K562 (cell line): ENCODE data around the gene TPPP.
"Not testable (repeated sequence)": the region's sequence is repeated elsewhere in the genome, so short reads cannot be mapped to it uniquely, and the experiment has no call there.

Experiments
- ATF1 ChIP-seq, 2 experiments: fragments of 450-650 bp in 1 of 2; IDR thresholded peaks; 2 replicates each; pipeline ENCODE4 v1.6.1; 2016; ENCODE audit warnings: missing compliant biosample characterization in 1 of 2, missing genetic modification characterization in 1 of 2
- CEBPB ChIP-seq: fragments of 450-650 bp; IDR thresholded peaks from 2 replicates; pipeline ENCODE4 v1.6.1; 2016; ENCODE audit warnings: missing genetic modification characterization, missing compliant biosample characterization
- EGR1 ChIP-seq: fragments of 450-650 bp; conservative IDR thresholded peaks from 2 replicates; pipeline ENCODE4 v1.6.1; 2017; ENCODE audit warnings: mild to moderate bottlenecking
- KLF13 ChIP-seq: fragments of 450-650 bp; IDR thresholded peaks from 2 replicates; pipeline ENCODE4 v1.6.1; 2016; ENCODE audit warnings: missing genetic modification characterization, low read depth, mild to moderate bottlenecking, missing compliant biosample characterization, moderate library complexity, borderline replicate concordance
- POLR2A ChIP-seq: fragments of 450-650 bp; conservative IDR thresholded peaks from 2 replicates; pipeline ENCODE4 v1.6.1; 2016
- SMARCB1 ChIP-seq: IDR thresholded peaks from 2 replicates; pipeline ENCODE4 v1.6.1; 2011; ENCODE audit warnings: improper control_type of control experiment, low read depth; ENCODE audit not compliant: insufficient read length
- ZNF79 ChIP-seq: fragments of 250-450 bp; sonication (Bioruptor Pico); IDR thresholded peaks from 2 replicates; pipeline ENCODE4 v1.4.0; 2020; ENCODE audit warnings: low read depth, mild to moderate bottlenecking, moderate library complexity
- TF ChIP-seq, protein P1 (sequence below), 3 experiments: IDR thresholded peaks in 2 of 3; conservative IDR thresholded peaks in 1 of 3; 2 replicates each; pipeline ENCODE4 v1.5.1; 2011 to 2012; ENCODE audit warnings: low read length in 3 of 3, mild to moderate bottlenecking in 3 of 3, control low read depth in 2 of 3, improper control_type of control experiment in 1 of 3, inconsistent platforms in 1 of 3, low read depth in 1 of 3, mixed read lengths in 1 of 3, moderate library complexity in 1 of 3; ENCODE audit not compliant: insufficient read depth in 2 of 3
- TF ChIP-seq, protein P2 (sequence below): fragments of 450-650 bp; IDR thresholded peaks from 2 replicates; pipeline ENCODE4 v1.7.1; 2018; ENCODE audit warnings: mild to moderate bottlenecking, low read depth; ENCODE audit not compliant: partially characterized antibody
- TF ChIP-seq, protein P3 (sequence below): sonication (generic); formaldehyde crosslinking; IDR thresholded peaks from 2 replicates; pipeline ENCODE4 v1.5.0; 2020; ENCODE audit warnings: missing genetic modification reagents
- TF ChIP-seq, protein P4 (sequence below), 2 experiments: fragments of 450-650 bp in 1 of 2; sonication (generic) in 1 of 2; formaldehyde crosslinking; conservative IDR thresholded peaks; 2 replicates each; pipeline versions ENCODE4 v1.4.0 to v1.8.1; 2020 to 2022; ENCODE audit warnings: mild to moderate bottlenecking in 1 of 2, missing genetic modification reagents in 1 of 2
- TF ChIP-seq, protein P5 (sequence below): fragments of 250-450 bp; sonication (Bioruptor Pico); IDR thresholded peaks from 2 replicates; pipeline ENCODE4 v1.4.0; 2020

DNA sequence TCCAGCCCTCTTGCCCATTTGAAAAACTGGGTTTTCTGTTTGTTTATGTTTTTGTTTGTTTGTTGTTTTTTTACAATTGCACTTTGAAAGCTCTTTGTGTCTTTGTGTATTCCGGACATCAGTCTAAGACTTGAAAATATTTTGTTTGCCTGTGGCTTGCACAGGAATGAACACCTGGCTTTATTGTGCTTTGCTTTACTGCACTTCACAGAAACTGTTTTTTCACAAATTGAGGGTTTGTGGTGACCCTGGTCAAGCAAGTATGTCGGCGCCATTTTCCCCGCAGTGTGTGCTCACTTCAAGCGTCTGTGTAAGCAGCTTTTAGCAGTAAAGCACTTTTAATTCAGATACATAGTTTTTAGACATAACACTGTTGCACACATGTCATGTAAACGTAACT, 49.1 kb upstream of the TPPP start:
- TF ChIP-seq, protein P1, sequence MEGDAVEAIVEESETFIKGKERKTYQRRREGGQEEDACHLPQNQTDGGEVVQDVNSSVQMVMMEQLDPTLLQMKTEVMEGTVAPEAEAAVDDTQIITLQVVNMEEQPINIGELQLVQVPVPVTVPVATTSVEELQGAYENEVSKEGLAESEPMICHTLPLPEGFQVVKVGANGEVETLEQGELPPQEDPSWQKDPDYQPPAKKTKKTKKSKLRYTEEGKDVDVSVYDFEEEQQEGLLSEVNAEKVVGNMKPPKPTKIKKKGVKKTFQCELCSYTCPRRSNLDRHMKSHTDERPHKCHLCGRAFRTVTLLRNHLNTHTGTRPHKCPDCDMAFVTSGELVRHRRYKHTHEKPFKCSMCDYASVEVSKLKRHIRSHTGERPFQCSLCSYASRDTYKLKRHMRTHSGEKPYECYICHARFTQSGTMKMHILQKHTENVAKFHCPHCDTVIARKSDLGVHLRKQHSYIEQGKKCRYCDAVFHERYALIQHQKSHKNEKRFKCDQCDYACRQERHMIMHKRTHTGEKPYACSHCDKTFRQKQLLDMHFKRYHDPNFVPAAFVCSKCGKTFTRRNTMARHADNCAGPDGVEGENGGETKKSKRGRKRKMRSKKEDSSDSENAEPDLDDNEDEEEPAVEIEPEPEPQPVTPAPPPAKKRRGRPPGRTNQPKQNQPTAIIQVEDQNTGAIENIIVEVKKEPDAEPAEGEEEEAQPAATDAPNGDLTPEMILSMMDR (IDR thresholded peaks at IDR 0.05 in 2 of 3, conservative IDR thresholded peaks at IDR 0.05 in 1 of 3; ENCODE audit: insufficient read depth in 2 of 3, low read depth in 1 of 3, low read length in 3 of 3) = not testable (repeated sequence)
- TF ChIP-seq SMARCB1; KLF13 (tag); EGR1; CEBPB (tag); ZNF79 (CRISPR knock-in tag); POLR2A; ATF1 (CRISPR knock-in tag; IDR thresholded peaks at IDR 0.05); ATF1 (tag; IDR thresholded peaks at IDR 0.05): not testable (repeated sequence)
- TF ChIP-seq, protein P2, sequence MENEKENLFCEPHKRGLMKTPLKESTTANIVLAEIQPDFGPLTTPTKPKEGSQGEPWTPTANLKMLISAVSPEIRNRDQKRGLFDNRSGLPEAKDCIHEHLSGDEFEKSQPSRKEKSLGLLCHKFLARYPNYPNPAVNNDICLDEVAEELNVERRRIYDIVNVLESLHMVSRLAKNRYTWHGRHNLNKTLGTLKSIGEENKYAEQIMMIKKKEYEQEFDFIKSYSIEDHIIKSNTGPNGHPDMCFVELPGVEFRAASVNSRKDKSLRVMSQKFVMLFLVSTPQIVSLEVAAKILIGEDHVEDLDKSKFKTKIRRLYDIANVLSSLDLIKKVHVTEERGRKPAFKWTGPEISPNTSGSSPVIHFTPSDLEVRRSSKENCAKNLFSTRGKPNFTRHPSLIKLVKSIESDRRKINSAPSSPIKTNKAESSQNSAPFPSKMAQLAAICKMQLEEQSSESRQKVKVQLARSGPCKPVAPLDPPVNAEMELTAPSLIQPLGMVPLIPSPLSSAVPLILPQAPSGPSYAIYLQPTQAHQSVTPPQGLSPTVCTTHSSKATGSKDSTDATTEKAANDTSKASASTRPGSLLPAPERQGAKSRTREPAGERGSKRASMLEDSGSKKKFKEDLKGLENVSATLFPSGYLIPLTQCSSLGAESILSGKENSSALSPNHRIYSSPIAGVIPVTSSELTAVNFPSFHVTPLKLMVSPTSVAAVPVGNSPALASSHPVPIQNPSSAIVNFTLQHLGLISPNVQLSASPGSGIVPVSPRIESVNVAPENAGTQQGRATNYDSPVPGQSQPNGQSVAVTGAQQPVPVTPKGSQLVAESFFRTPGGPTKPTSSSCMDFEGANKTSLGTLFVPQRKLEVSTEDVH = not testable (repeated sequence)
- TF ChIP-seq, protein P3, sequence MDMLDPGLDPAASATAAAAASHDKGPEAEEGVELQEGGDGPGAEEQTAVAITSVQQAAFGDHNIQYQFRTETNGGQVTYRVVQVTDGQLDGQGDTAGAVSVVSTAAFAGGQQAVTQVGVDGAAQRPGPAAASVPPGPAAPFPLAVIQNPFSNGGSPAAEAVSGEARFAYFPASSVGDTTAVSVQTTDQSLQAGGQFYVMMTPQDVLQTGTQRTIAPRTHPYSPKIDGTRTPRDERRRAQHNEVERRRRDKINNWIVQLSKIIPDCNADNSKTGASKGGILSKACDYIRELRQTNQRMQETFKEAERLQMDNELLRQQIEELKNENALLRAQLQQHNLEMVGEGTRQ (CRISPR knock-in tag) = not testable (repeated sequence)
- TF ChIP-seq, protein P4, sequence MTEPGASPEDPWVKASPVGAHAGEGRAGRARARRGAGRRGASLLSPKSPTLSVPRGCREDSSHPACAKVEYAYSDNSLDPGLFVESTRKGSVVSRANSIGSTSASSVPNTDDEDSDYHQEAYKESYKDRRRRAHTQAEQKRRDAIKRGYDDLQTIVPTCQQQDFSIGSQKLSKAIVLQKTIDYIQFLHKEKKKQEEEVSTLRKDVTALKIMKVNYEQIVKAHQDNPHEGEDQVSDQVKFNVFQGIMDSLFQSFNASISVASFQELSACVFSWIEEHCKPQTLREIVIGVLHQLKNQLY (CRISPR knock-in tag; conservative IDR thresholded peaks at IDR 0.05) = not testable (repeated sequence)
- TF ChIP-seq, protein P5, sequence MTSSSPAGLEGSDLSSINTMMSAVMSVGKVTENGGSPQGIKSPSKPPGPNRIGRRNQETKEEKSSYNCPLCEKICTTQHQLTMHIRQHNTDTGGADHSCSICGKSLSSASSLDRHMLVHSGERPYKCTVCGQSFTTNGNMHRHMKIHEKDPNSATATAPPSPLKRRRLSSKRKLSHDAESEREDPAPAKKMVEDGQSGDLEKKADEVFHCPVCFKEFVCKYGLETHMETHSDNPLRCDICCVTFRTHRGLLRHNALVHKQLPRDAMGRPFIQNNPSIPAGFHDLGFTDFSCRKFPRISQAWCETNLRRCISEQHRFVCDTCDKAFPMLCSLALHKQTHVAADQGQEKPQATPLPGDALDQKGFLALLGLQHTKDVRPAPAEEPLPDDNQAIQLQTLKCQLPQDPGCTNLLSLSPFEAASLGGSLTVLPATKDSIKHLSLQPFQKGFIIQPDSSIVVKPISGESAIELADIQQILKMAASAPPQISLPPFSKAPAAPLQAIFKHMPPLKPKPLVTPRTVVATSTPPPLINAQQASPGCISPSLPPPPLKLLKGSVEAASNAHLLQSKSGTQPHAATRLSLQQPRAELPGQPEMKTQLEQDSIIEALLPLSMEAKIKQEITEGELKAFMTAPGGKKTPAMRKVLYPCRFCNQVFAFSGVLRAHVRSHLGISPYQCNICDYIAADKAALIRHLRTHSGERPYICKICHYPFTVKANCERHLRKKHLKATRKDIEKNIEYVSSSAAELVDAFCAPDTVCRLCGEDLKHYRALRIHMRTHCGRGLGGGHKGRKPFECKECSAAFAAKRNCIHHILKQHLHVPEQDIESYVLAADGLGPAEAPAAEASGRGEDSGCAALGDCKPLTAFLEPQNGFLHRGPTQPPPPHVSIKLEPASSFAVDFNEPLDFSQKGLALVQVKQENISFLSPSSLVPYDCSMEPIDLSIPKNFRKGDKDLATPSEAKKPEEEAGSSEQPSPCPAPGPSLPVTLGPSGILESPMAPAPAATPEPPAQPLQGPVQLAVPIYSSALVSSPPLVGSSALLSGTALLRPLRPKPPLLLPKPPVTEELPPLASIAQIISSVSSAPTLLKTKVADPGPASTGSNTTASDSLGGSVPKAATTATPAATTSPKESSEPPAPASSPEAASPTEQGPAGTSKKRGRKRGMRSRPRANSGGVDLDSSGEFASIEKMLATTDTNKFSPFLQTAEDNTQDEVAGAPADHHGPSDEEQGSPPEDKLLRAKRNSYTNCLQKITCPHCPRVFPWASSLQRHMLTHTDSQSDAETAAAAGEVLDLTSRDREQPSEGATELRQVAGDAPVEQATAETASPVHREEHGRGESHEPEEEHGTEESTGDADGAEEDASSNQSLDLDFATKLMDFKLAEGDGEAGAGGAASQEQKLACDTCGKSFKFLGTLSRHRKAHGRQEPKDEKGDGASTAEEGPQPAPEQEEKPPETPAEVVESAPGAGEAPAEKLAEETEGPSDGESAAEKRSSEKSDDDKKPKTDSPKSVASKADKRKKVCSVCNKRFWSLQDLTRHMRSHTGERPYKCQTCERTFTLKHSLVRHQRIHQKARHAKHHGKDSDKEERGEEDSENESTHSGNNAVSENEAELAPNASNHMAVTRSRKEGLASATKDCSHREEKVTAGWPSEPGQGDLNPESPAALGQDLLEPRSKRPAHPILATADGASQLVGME (CRISPR knock-in tag) = not testable (repeated sequence)
